GM18907 (cell line): ENCODE data around the gene GSTK1.
"Not testable (repeated sequence)": the region's sequence is repeated elsewhere in the genome, so short reads cannot be mapped to it uniquely, and the experiment has no call there.

Experiments
- ATAC-seq: cut with Tn5 transposase; IDR thresholded peaks from one replicate; pipeline ENCODE4 v1.9.1; 2021; ENCODE audit warnings: mild to moderate bottlenecking, moderate library complexity; ENCODE audit not compliant: unreplicated experiment

The GSTK1 gene

DNA sequence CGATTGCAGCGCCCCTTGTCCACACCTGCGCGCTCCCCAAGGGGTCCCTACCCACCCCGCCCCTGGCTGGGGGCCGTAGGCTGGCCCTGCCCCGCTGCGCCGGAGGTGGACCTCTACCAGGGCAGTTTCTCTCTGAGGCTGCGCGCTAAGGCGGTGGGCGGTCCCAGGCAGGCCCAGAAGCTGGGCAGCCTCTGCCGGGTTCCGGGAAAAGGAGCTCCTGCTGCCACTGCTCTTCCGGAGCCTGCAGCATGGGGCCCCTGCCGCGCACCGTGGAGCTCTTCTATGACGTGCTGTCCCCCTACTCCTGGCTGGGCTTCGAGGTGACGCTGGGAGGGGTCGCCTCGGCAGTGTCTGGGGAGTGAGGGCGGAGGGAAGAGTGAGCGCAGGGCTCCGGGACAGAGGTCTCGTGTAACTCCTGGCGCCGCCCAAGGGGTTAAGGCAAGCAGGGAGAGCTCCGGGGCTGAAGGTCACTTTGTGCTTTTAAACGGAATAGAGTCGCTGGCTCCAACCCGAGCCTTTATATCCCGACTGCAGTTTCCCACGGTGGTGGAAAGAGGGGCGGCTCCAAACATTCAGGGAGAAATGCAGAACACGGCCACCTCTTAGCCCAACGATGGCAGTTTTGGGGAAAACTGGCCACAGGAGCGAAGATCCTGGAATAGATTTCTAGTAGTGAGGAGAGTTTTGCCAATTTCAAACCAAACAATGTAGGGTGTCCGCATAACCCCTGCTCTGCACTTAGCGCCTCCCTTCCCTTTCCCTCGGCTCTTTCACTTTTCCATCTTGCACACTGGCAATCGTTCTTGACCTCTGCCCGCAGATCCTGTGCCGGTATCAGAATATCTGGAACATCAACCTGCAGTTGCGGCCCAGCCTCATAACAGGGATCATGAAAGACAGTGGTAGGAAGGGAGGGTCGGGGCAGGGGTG lies at the start of gene GSTK1:
GSTK1 (plus strand) TSS at position 176 of the 930 bp plus-strand sequence; CDS start at position 249, 73 bp downstream.
- peak; percentile 99 for ATAC-seq

DNA sequence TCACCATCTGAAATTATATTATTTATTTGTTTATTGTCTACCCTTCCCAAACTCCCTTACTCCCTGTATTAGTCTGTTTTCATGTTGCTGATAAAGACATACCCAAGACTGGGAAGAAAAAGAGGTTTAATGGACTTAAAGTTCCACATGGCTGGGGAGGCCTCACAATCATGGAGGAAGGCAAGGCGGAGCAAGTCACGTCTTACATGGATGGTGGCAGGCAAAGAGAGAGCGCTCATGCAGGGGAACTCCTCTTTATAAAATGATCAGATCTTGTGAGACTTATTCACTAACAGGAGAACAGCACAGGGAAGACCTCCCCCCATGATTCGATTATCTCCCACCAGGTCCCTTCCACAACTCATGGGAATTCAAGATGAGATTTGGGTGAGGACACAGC lies 49.8 kb upstream of the GSTK1 start:
- ATAC-seq = not testable (repeated sequence)

DNA sequence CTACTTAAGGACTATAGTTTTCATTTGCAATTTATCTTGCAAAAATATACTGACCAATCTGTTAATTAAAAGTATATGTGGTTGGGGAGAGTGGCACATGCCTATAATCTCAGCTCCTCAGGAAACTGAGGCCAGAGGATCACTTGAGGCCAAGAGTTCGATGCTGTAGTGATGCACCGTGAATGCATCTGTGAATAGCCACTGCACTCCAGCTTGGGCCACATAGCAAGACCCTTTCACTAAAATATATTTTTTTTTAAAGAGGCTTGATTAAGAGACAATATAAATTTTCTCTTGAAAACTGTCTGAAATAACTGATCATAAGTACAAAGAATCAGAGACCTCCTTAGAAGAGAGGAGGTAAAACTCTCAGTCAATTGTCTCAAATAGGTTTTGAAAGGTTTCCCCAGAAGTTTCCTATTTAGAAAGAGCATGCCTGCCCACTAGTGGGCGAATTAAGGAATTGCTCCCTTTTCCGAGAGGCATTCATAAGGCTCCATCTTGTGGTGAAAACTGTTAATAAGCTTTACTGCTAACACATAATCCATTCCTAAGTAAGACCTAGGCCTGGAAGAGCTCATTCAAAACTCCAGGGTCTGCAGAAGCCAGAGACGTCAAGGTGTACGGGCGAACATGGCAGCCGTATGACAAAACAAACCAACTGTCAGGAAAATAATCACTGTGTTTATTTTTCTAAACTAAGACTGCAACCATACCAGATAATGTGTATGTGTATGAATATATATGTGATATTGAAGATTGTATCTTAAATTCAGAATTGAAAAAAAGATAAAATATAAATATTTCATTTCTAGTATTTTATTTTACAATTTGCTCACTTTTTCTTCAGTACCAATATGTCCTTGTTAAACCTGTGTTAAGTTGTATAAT lies 48.2 kb upstream of the GSTK1 start:
- ATAC-seq = peak; percentile 88

DNA sequence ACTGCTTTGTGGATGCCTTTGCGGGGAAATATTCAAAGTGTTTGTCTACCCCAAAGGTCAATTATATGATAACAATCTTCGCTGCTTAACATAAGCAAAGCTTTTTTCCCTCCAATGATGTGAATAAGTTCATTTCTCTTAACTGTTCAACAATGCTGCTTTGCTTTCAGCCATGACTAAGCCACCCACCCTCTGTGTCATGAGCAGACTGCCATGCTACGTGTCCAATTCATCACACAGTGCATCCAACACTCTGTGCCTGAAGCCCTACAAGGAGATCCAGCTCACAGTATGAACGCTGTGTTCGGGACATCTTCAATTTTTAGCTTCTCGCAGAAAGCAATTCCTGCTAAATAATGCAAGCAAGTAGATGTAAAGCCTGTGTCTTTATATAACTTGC lies 47.1 kb upstream of the GSTK1 start:
- no peak for ATAC-seq

DNA sequence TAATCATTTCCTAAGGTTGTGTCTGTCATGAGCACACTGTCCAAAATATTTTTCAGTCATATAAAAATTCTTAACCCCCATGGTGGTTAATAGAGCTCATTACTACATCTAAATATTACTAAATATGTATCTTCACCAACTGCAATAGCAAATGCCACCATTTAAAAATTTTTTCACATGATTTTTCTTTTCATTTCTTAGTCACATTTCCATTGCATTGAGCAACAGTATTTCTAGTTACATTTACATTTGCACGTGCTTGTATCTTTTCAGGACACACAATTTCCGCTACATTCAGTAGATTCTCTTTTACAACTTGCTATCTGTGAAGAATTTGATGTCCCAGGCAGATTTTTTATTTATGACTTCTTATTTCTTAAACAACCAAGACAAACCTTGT lies 46.6 kb upstream of the GSTK1 start:
- ATAC-seq = no peak

DNA sequence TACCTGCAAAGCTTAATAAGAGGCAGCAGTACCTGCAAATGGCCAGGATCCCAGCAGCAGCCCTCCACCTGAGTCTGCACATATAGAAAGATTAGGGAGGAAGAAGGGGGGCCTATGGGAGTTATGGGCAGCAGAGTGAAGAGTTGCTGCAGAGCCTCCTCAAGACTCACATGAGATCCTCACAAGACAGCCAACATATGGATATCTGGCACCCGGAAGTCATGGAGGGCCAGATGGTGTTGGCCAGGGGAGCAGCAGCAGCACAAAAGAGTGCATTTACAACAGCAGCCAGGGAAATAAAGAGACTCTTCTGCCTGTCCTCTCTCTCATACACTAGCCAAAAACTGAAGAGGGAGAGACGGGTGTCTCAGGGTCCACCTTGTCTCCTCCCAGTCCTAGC lies 45.4 kb upstream of the GSTK1 start:
- ATAC-seq = no peak

DNA sequence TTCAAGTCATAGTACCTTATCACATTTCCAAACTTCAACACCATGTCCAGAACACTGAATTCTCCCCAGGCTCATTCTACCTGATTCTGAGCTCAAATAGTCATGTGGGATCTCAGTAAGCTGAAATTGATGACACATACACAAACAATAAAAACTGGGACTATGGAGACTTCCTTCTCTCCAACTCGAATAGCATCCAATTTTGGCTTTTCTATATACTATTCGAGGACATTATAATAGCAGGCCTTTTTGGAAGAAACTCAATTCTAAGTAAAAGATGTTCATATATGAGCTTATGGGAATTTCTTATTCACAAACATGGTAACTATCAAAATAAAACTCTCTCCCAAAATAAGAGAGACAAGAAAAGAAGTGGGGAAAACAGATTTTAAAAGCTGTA lies 42.0 kb upstream of the GSTK1 start:
- no peak for ATAC-seq

DNA sequence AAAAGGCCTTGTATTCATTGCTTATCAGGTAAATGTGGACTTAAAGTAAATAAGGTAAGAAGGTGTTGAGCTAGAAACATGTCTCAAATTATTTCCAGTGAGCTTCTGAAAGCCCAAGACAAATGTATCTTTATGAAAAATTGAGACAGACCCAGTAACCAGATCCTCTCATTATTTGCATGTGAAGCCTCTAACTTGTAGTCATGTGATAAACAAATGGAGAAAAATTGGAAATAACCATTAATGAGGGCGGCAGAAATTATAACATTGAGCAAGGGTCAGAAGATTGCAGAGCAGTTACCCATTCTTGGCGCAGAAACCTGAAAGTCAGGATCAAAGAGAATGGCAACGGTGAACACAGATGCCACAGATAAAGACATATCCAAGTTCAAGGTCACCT lies 41.5 kb upstream of the GSTK1 start, which contains the start of gene TAS2R40:
TAS2R40 (plus strand) TSS at position 301 of the 400 bp plus-strand sequence; CDS start at position 343, 42 bp downstream.
- no peak for ATAC-seq

DNA sequence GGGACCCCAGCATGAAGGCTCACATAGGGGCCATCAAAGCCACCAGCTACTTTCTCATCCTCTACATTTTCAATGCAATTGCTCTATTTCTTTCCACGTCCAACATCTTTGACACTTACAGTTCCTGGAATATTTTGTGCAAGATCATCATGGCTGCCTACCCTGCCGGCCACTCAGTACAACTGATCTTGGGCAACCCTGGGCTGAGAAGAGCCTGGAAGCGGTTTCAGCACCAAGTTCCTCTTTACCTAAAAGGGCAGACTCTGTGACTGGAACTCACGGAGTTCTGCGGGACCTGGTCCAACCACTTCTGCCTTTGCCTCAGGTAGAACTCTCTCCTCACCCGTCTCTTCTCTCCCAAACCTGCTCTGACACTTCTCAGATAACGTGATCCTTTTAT lies 40.5 kb upstream of the GSTK1 start:
- no peak for ATAC-seq

DNA sequence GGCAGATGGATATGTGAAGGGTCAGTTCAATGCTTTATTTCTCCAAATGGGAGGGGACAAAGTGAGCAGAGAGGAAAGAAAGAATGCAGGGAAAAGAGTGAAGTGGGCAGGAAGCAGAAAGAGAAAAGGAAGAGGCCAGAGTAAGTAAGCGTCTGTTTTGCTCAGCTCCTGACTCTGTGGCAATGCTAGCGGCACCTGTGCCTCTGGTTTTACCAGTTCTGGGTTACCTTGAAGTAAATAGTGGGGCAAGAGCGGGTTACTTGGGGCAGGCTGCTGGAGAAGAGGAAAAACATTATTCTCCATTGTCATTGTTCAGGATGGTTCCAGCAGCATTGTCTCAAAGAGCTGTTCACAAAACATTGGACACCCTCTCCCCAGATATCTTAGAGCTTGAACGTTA lies 39.5 kb upstream of the GSTK1 start:
- ATAC-seq = no peak

DNA sequence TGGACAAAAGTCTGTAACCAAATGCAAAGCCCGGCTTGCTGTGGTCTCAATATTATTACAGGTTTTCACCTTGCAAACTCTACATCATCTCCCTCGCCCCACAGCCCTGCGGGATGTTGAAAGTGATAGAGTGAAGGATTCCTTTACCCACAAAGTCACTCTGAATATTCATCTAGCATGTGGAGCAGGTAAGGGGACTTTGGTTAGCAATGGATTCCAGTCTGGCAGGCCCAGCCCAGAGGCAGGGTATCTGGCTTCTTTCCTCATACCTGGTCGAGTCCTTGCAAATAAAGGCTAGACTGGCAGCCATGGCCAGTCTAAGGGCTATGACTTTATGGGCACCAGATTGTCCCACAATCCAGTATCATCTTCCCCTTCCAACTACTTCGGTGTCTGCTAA lies 38.2 kb upstream of the GSTK1 start:
- no peak for ATAC-seq

DNA sequence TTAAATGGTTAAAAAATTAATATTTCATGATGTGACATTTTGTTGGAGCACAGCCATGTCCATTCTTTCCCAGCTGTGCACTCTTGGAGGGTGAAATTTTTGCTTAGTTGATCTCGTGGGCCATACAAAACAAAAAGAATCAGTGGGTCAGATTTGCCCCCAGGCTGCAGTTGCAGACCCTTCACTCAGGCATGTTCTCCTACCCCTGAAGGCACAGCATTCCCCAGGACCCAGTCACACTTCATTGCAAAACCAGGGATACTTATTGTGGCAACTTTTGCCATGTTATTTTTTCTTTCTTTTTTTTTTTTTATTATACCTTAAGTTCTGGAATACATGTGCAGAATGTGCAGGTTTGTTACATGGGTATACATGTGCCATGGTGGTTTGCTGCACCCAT lies 35.4 kb upstream of the GSTK1 start:
- ATAC-seq = no peak

DNA sequence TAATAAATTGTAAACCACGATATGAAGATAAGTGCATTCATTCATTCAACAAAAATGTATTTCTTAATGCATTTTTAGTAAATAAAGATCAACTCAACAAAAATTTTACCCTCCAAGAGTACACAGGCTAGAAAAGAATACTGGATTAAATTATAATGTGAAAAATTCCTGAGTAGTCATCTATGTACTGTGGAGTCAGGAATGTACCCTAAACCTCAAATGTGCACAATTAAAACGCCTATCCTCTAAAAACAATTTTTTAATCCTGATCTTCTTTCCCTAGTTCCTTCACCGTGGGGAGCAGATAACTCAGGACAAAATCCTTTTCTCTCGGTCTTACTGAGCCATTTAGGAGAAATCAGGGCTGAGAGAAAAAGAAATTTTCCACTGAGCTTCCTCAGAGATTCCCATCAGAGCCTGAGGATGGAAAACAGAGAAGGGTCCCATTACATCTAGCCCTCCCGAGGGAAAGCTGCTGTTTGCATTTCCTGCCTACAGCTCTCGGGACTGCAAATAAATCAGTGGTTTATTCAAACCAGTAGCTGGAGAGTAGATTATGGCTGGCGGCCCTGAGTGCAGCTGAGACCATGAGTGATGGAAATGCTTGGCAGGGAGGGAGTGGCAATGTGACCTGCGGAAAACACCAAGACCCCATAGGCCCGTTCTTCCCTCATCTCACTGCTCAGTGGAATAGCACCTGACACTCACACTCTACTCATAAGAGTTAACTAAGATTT lies 34.0 kb upstream of the GSTK1 start:
- no peak for ATAC-seq

DNA sequence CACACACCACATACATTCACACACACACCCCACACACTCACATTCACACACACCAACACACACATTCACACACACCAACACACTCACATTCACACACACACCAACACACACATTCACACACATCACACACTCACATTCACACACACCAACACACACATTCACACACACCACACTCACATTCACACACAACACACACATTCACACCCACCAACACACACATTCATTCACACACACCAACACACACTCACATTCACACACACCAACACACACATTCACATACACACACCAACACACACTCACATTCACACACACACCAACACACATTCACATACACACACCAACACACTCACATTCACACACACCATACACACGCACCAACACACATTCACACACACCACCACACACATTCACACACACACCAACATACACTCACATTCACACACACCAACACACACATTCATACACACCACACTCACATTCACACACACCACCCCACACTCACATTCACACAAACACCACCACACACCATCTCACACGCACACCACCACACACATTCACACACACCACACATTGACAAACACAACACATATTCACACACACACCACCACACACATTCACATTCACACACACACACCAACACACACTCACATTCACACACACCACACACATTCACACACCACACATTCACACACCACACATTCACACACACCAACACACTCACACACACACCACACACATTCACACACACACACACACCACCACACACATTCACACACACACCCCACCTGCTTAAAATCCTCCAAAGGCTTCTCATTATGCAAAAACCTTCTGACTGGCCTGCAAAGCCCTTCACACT lies 32.4 kb upstream of the GSTK1 start:
- ATAC-seq = no peak

DNA sequence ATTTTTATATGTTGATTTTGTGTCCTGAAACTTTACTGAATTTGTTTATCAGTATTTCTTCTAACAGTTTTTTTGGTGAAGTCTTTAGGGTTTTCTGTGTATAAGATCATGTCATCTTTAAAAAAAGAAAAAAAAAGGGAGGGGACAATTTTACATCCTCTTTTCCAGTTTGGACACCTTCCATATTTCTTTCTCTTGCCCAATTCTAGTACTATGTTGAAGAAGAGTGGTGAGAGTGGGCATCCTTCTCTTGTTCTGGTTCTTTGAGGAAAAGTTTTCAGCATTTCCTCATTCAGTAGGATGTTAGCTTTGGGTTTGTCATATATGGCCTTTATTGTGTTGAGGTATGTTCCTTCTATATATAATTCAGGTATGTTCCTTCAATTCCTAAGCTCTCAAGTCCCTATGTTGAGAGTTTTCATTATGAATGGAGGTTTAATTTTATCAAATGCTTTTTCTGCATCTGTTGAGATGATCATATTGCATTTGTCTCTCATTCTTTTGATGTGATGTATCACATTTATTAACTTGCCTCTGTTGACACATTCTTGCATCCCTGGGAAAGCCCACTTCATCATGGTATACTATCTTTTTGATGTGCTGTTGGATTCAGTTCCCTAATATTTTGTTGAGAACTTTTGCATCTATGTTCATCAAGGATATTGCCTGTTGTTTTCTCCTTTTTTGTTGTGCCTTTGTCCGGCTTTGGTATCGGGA lies 29.3 kb upstream of the GSTK1 start:
- no peak for ATAC-seq

DNA sequence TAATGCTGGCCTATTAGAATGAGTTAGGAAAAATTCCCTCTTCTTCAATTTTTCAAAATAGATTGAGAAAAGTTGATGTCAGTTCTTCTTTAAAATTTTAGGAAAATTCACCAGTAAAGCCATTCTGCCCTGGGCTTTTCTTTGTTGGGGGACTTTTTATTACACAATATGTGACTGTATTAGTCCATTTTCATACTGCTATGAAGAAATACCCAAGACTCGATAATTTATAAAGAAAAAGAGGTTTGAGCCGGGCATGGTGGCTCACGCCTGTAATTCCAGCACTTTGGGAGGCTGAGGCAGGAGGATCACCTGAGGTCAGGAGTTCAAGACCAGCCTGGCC lies 28.7 kb upstream of the GSTK1 start:
- ATAC-seq = no peak

DNA sequence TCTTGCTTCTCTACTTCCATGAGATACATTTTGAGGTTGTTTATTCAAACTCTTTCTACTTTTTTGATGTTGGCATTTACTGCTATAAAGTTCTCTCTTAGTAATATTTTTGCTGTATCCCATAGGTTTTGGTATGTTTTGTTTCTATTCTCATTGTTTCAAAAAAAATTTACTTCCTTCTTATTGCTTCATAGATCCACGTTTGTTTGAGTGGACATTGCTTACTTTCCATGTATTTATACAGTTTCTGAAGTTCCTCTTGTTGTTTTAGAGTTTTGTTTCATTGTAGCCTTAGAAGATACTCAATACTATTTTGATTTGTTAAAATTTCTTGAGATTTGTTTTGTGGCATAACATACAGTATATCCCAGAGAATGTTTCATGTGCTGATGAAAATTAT lies 27.7 kb upstream of the GSTK1 start:
- no peak for ATAC-seq

DNA sequence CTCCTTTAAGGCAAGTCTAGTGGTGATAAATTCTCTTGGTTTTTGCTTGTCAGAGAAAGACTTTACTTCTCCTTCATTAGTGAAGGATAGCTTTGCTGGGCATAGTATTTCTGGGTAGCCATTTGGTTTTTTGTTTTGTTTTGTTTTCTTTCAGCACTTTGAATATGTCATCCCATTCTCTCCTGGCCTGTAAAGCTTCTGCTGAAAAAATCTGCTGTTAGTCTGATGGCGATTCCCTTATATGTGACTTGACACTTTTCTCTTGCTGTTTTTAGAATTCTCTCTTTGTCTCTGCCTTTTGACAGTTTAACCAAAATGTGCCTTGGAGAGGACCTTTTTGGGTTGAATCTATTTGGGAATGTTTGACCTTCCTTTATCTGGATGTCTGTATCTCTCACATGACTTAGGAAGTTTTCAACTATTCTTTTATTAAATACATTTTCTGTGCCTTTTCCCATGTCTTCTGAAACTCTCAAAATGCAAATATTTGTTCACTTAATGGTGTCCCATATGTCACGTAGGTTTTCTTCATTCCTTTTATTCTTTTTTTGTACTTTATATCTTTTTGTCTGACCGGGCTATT lies 26.7 kb upstream of the GSTK1 start:
- ATAC-seq = no peak

DNA sequence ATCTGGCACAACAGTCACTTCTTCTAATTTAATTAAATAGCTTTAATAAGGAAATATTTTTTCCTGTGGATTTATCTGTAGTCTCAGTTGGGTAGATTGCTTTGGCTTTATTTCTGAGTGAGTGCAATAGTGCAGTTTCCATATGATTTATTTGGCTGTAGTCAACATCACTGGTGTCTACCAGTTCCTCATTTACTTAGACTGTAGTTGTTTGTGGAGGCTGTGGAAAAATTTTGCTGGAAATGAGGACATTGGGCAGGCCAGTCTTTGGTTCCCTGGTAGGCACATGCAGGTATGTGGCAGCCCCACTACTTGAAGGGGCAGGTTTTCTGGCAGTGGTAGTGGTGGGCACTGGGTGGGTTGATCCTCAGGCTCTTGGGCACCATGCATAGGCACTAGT lies 25.9 kb upstream of the GSTK1 start:
- ATAC-seq = no peak
